Parietal lobe (tissue), 2 donors: ENCODE results near the gene LRRC51. TPM values are rescaled to one million over a fixed set of nuclear protein-coding genes. Genes with fewer than 3 reads are reported as not detected.

Source experiments
- small RNA-seq: library from RNA; depleted of rRNA; stranded (forward); fragments of <200 nt; gene quantifications from one replicate; pipeline ENCODE3, GENCODE V24; 2014; ENCODE audit warnings: low replicate concordance
- total RNA-seq: library from RNA; depleted of rRNA; stranded (reverse); fragments of >200 nt; gene quantifications from one replicate; pipeline ENCODE4 v1.2.3, GENCODE V29; 2014

The LRRC51 gene, protein sequence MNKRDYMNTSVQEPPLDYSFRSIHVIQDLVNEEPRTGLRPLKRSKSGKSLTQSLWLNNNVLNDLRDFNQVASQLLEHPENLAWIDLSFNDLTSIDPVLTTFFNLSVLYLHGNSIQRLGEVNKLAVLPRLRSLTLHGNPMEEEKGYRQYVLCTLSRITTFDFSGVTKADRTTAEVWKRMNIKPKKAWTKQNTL
- total RNA-seq, result 8.8 TPM

DNA sequence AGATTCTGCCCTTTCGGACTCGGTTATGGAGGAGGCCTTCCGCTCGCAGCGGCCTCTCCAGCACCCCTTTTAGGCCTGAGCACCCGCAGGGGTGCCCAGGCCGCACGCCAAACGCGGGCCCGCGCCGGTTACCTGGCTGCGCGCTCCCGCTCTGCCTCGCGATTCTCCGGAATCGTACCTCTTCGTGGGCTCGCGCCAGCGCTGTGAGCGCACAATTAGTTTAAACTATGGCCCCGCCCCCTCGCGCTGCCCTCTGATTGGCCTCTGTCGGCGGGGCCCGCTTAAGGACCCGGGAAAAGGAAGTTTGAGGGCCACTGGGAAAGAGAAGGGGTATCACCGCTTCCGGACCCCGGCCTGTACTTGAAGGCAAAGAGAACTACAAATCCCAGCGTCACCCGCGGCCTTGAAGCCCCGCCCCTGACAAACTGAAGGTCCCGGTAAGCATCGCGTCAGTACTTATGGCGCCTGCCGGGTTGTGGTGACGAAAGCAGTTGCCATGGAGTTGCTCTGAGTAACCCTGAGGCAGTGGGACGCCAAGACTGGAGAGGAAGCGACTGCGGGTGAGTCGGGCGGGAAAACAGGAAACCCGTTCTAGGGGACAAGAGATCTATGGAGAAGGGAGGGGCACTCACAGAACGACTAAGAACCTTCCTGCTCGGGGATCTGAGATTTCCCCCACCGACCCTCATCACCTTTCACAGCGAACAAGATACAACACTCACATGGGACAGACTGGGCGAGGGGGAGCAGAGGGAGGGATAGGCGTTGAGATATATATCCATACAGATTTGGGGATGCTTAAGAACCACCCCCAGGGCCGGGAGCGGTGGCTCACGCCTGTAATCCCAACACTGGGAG lies at the start of gene LRRC51, which contains the start of gene NUMA1:
TSS of gene LRRC51 (plus strand) at position 525 of the 858 bp plus-strand sequence. CDS start 8,234 bp downstream, outside the sequence.
TSS of gene NUMA1 (minus strand) at position 217 of the 858 bp plus-strand sequence. CDS start 44,599 bp downstream, outside the sequence.

DNA sequence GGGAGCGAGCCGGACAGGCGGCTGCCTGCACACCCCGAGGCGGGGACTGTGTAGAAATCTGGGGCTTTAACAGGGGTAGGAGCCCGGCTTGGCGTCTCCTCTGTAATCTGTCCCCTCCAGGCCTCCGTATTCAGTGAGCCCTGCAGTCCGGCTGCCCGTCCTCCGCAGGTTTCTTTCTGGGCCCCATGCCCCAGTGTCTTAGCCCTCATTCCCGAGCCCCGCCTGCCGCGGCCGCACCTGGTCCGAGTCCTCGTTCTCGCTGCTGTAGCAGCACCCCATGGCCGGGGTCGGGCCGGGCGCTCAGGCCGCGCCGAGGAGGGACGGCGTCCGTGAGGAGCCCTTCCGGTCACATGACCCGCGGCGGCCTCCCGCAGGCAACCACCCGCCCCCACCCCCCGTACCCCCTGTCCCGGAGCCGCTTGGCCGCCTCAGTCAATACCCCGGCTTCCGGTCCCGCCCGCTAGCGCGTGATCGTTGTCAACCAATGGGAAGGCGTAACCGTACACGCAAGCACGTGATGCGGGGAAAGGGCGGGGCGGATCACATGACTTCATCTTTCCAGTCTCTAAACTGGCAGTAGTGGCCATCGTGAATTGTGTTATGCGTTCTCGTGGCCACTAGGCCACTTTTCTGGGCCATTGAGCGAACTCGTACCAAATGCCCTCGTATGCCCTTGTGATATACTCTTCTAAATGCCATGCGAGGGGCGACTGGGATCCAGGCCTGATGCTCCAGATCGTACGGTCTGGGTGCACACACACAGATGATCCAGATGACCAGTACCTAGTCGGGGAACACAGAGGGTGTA lies 22.5 kb downstream of the LRRC51 start, which contains the start of gene LAMTOR1:
TSS of gene LAMTOR1 (minus strand) at position 352 of the 808 bp plus-strand sequence. CDS start at position 279, 73 bp downstream.

DNA sequence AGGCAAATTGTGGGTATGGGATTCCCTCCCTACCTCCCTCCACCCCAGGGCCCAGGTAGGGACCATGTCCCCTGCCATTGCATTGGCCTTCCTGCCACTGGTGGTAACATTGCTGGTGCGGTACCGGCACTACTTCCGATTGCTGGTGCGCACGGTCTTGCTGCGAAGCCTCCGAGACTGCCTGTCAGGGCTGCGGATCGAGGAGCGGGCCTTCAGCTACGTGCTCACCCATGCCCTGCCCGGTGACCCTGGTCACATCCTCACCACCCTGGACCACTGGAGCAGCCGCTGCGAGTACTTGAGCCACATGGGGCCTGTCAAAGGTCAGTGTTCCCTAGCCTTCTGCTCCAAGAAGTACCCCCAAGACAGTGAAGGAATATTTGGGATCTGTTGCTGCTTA lies 25.2 kb downstream of the LRRC51 start, which contains the start of gene TOMT:
TSS of gene TOMT (plus strand) at position 37 of the 400 bp plus-strand sequence. CDS start at position 65, 28 bp downstream.

DNA sequence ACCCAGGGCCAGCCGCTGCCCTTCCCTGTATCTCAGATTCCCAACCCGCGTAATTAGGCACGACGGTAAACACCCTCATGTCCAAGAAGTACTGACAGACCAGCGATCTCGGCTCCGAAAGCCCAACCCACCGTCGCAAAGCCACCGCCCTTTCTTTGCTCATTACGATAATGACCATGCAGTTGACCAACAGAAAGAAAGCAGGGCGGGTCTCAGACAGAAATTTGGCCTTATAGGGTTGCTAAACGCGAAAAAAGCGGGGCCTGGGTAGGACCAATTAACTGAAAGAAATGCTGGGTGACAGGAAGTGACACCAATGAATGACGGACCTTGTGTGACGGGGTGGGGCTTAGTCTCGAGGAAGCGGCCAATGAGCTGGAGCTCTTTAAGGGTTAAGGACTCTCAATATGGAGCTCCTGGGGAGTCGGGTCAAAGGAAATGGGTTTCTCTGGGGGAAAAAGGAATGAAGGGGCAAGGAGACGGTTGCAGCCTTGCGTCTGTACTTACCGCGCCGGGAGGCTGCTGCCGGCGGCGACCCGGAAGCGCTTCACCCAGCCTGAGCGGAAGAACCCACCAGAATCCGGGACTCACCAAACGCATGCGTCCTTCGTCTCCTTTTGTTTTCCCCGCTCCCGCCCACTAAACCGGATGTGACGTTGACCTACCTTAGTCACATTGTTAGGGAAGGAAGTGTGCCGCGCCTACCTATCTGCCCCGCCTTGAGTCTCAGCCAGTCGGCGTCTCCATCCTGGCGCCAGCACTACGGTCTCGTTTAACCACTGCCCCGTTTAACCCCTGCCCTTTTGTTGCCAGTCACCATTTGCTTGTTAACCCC lies 31.7 kb downstream of the LRRC51 start, which contains the start of gene ANAPC15:
TSS of gene ANAPC15 (minus strand) at position 553 of the 835 bp plus-strand sequence. CDS start 1,419 bp downstream, outside the sequence.

DNA sequence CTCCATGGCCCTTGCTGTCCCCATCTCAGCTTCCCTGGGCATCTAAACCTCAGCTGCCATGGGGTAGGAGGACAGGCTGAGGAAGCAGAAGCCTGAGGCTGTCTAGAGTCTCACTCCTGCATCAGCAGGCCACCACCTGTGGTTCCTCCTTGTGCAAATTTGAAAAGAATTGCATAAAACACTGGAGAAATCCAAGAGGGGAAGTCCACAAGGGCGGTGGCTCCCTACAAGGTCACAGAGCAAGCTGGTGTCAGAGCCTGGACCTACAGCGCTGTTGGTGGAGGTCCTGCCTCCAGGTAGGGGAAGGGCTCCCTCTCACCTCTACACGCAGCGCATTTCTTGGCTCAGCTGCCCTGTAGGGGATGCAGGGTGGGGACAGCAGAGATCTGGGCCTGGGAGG lies 54.8 kb downstream of the LRRC51 start, which contains the start of gene FOLR3:
TSS of gene FOLR3 (plus strand) at position 253 of the 400 bp plus-strand sequence. CDS start 228 bp downstream, outside the sequence.

Small RNA genes lying within 50 kb of the gene (small RNA-seq; reads per million reads assigned to genes)
- gene MIR3165 (not detected), gene RNU6-72P (not detected)

Other genes with a start within 250 kb of the LRRC51 start
- not detected for gene DEFB108B, start 247.7 kb upstream of the LRRC51 start, total RNA-seq
- gene DEFB131B, start 202.4 kb upstream of the LRRC51 start, total RNA-seq, result not detected
- gene XNDC1N, start 152.3 kb upstream of the LRRC51 start, total RNA-seq, result 18.8 TPM
- 31.0 TPM for gene RNF121, start 151.8 kb upstream of the LRRC51 start, total RNA-seq
- gene IL18BP, start 81.9 kb upstream of the LRRC51 start, total RNA-seq, result 7.8 TPM
- 284 TPM for gene NUMA1, start 308 bp upstream of the LRRC51 start, total RNA-seq
- 50.1 TPM for gene LAMTOR1, start 22.4 kb downstream of the LRRC51 start, total RNA-seq
- not detected for gene TOMT, start 25.1 kb downstream of the LRRC51 start, total RNA-seq
- 16.3 TPM for gene ANAPC15, start 31.8 kb downstream of the LRRC51 start, total RNA-seq
- gene FOLR3, start 54.9 kb downstream of the LRRC51 start, total RNA-seq, result not detected
- not detected for gene FOLR1, start 111.3 kb downstream of the LRRC51 start, total RNA-seq
- 4.1 TPM for gene FOLR2, start 135.9 kb downstream of the LRRC51 start, total RNA-seq
- gene INPPL1, start 143.9 kb downstream of the LRRC51 start, total RNA-seq, result 18.8 TPM
- not detected for gene PHOX2A, start 163.3 kb downstream of the LRRC51 start, total RNA-seq